H9 (cell line): ENCODE data around the gene ZNF771. TPM values are rescaled to one million over a fixed set of nuclear protein-coding genes. Genes with fewer than 3 reads are reported as not detected.

Experiments used
- DNase-seq: peaks from one replicate; pipeline ENCODE4 v3.0.0-alpha.2; 2017
- H2AFZ ChIP-seq: one replicate; pipeline ENCODE4 v1.6.1; 2013; ENCODE audit warnings: mild to moderate bottlenecking, low read length, control low read depth, moderate library complexity
- H2AK5ac ChIP-seq: 2 replicates; pipeline ENCODE4 v1.6.1; 2013; ENCODE audit warnings: low read length, control low read depth, mixed read lengths; ENCODE audit not compliant: insufficient read length
- H2BK120ac ChIP-seq: one replicate; pipeline ENCODE4 v1.6.1; 2013; ENCODE audit warnings: low read depth, mild to moderate bottlenecking, low read length, control low read depth, inconsistent platforms; ENCODE audit not compliant: poor library complexity, severe bottlenecking
- H2BK12ac ChIP-seq: 2 replicates; pipeline ENCODE4 v1.6.1; 2013; ENCODE audit warnings: low read length, control low read depth, mixed read lengths, low read depth; ENCODE audit not compliant: insufficient read length
- H2BK15ac ChIP-seq: 2 replicates; pipeline ENCODE4 v1.6.1; 2013; ENCODE audit warnings: low read depth, low read length, control low read depth
- H2BK20ac ChIP-seq: one replicate; pipeline ENCODE4 v1.6.1; 2013; ENCODE audit warnings: low read depth, mild to moderate bottlenecking, low read length, control low read depth, inconsistent platforms; ENCODE audit not compliant: poor library complexity, severe bottlenecking
- H2BK5ac ChIP-seq: 2 replicates; pipeline ENCODE4 v1.6.1; 2013; ENCODE audit warnings: low read length, control low read depth, mixed read lengths; ENCODE audit not compliant: insufficient read length
- H3K14ac ChIP-seq: 2 replicates; pipeline ENCODE4 v1.6.1; 2013; ENCODE audit warnings: low read length, control low read depth; ENCODE audit not compliant: insufficient read depth
- H3K18ac ChIP-seq: 2 replicates; pipeline ENCODE4 v1.6.1; 2013; ENCODE audit warnings: low read depth, mild to moderate bottlenecking, mixed read lengths, low read length, control low read depth; ENCODE audit not compliant: insufficient read length
- H3K23ac ChIP-seq: 2 replicates; pipeline ENCODE4 v1.6.1; 2013; ENCODE audit warnings: low read length, control low read depth, mixed read lengths, low read depth; ENCODE audit not compliant: insufficient read length
- H3K23me2 ChIP-seq: 2 replicates; pipeline ENCODE4 v1.6.1; 2013; ENCODE audit warnings: low read depth, mild to moderate bottlenecking, mixed read lengths, low read length, control low read depth; ENCODE audit not compliant: insufficient read length, poor library complexity, severe bottlenecking
- H3K27ac ChIP-seq: 2 replicates; pipeline ENCODE4 v1.5.1; 2013; ENCODE audit warnings: low read length, control low read depth, mixed read lengths, low read depth; ENCODE audit not compliant: insufficient read length
- H3K27me3 ChIP-seq: 2 replicates; pipeline ENCODE4 v1.6.1; 2013; ENCODE audit warnings: low read length, control low read depth, inconsistent platforms; ENCODE audit not compliant: insufficient read depth
- H3K4ac ChIP-seq: 2 replicates; pipeline ENCODE4 v1.6.1; 2013; ENCODE audit warnings: low read depth, mild to moderate bottlenecking, control low read depth, inconsistent platforms, low read length, moderate library complexity
- H3K4me1 ChIP-seq: 2 replicates; pipeline ENCODE4 v1.6.1; 2013; ENCODE audit warnings: low read length, control low read depth, inconsistent platforms; ENCODE audit not compliant: insufficient read depth
- H3K4me2 ChIP-seq: 2 replicates; pipeline ENCODE4 v1.6.1; 2013; ENCODE audit warnings: low read length, control low read depth, mixed read lengths; ENCODE audit not compliant: insufficient read length, insufficient read depth
- H3K56ac ChIP-seq: 2 replicates; pipeline ENCODE4 v1.6.1; 2013; ENCODE audit warnings: low read depth, mild to moderate bottlenecking, mixed read lengths, low read length, control low read depth; ENCODE audit not compliant: insufficient read length
- H3K79me1 ChIP-seq: 2 replicates; pipeline ENCODE4 v1.6.1; 2013; ENCODE audit warnings: low read depth, mild to moderate bottlenecking, moderate library complexity, low read length, control low read depth, inconsistent platforms; ENCODE audit not compliant: insufficient read depth, poor library complexity, severe bottlenecking
- H3K79me2 ChIP-seq: 2 replicates; pipeline ENCODE4 v1.6.1; 2013; ENCODE audit warnings: low read length, control low read depth, inconsistent platforms; ENCODE audit not compliant: insufficient read depth
- H3K9ac ChIP-seq: 2 replicates; pipeline ENCODE4 v1.6.1; 2013; ENCODE audit warnings: low read length, control low read depth, mixed read lengths; ENCODE audit not compliant: insufficient read length; ENCODE audit errors: extremely low read depth
- H3K9me3 ChIP-seq: one replicate; pipeline ENCODE4 v1.6.1; 2013; ENCODE audit warnings: low read depth, low read length, inconsistent platforms; ENCODE audit not compliant: control insufficient read depth
- H3T11ph ChIP-seq: one replicate; pipeline ENCODE4 v1.6.1; 2013; ENCODE audit warnings: mild to moderate bottlenecking, low read length, control low read depth, inconsistent platforms
- H4K20me1 ChIP-seq: one replicate; pipeline ENCODE4 v1.6.1; 2013; ENCODE audit not compliant: control insufficient read depth, insufficient read length, insufficient read depth
- H4K5ac ChIP-seq: 2 replicates; pipeline ENCODE4 v1.6.1; 2013; ENCODE audit warnings: low read depth, mild to moderate bottlenecking, mixed read lengths, low read length, control low read depth; ENCODE audit not compliant: insufficient read length
- H4K8ac ChIP-seq: replicated peaks from 2 replicates; pipeline ENCODE4 v1.6.1; 2013; ENCODE audit warnings: low read length, control low read depth, mixed read lengths, low read depth; ENCODE audit not compliant: insufficient read length
- H4K91ac ChIP-seq: 2 replicates; pipeline ENCODE4 v1.6.1; 2013; ENCODE audit warnings: low read depth, mild to moderate bottlenecking, moderate library complexity, mixed read lengths, low read length, control low read depth; ENCODE audit not compliant: insufficient read length
- H3K27ac Mint-ChIP-seq, 3 experiments: 2 replicates in 2 of 3; 3 replicates in 1 of 3; pipeline ENCODE4 v1.8.0; 2020 to 2021; ENCODE audit warnings: mixed read lengths in 3 of 3, mild to moderate bottlenecking in 1 of 3, moderate library complexity in 1 of 3
- H3K27me3 Mint-ChIP-seq: 2 replicates; pipeline ENCODE4 v1.8.0; 2021; ENCODE audit warnings: low read depth, mild to moderate bottlenecking, moderate library complexity, mixed read lengths
- H3K36me3 Mint-ChIP-seq, 3 experiments: 2 replicates in 2 of 3; 3 replicates in 1 of 3; pipeline ENCODE4 v1.8.0; 2020 to 2021; ENCODE audit warnings: low read depth in 3 of 3, mixed read lengths in 3 of 3; ENCODE audit not compliant: insufficient read depth in 1 of 3
- H3K4me1 Mint-ChIP-seq, 2 experiments: 2 replicates each; pipeline ENCODE4 v1.8.0; 2020; ENCODE audit warnings: mixed read lengths in 2 of 2
- H3K4me3 Mint-ChIP-seq, 2 experiments: 2 replicates in 1 of 2; 3 replicates in 1 of 2; pipeline ENCODE4 v1.8.0; 2020 to 2021; ENCODE audit warnings: mild to moderate bottlenecking in 2 of 2, mixed read lengths in 2 of 2, moderate library complexity in 1 of 2
- H3K9me3 Mint-ChIP-seq, 2 experiments: 2 replicates in 1 of 2; 3 replicates in 1 of 2; pipeline ENCODE4 v1.8.0; 2020; ENCODE audit warnings: mild to moderate bottlenecking in 2 of 2, mixed read lengths in 2 of 2, moderate library complexity in 1 of 2
- WGBS: extraction: QIAGEN DNeasy Blood & Tissue Kit; methylation state at CpG from one replicate; pipeline ENCODE4 v1.1.7; 2013; ENCODE audit warnings: missing lambda C conversion rate, low lambda C conversion rate, mixed read lengths; ENCODE audit not compliant: insufficient read length; ENCODE audit errors: extremely low coverage; 5-methylcytosine and 5-hydroxymethylcytosine counted together
- total RNA-seq: library from RNA; stranded (reverse); gene quantifications from 2 replicates; pipeline ENCODE4 v1.2.1, GENCODE V29; 2021
- TF ChIP-seq, protein P1 (sequence below): fragments of 200-600 bp; sonication (generic); conservative IDR thresholded peaks from 3 replicates; pipeline ENCODE4 v1.8.0; 2021; ENCODE audit warnings: antibody characterized with exemption, mild to moderate bottlenecking

Gene ZNF771
- total RNA-seq, 1 experiment from 2014 or later: 10.5 TPM

DNA sequence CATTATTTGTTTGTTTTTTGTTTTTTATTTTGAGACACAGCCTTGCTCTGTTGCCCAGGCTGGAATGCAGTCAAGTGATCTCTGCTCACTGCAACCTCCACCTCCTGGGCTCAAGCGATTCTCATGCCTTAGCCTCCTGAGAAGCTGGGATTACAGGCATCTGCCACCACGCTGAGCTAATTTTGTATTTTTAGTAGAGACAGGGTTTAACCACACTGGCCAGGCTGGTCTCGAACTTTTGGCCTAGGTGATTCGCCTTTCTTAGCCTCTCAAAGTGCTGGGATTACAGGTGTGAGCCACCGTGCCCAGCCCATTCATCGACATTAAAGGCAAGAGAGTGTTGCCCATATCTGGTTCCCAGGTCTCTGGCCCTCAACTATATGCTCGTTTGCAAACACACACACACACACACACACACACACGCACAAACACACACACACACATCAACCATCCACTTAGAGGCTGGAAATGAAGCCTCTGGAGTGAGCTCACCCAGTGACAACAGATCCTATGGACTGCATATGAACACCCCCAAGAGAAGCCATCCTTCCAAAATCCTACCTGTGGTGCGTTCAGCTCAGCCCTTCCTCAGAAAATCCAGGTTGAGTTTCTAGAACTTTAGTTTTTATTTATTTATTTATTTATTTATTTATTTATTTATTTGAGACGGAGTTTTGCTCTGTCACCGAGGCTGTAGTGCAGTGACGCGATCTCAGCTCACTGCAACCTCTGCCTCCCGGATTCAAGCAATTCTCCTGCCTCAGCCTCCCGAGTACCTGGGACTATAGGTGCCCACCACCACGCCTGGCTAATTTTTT lies 50.5 kb downstream of the ZNF771 start:
- Mint-ChIP-seq H3K4me3 (no peak overlapping the region), H3K27me3 (peaks cover 6% of the 10 kb centered on the region), H3K4me1 (peaks cover 0 to 6% of the 10 kb centered on the region in 2 experiments; a peak in 1 of 4 replicates), H3K9me3 (no peaks in the 10 kb centered on the region), H3K27ac (no peak overlapping the region), H3K36me3 (no peaks in the 10 kb centered on the region)
- Histone ChIP-seq H3K4me1 (no peaks in the 10 kb centered on the region), H3K14ac (no peak overlapping the region), H4K91ac (no peak overlapping the region), H2AFZ (no peak overlapping the region), H4K8ac (no peak overlapping the region), H3K23me2 (peaks cover 2% of the 10 kb centered on the region), H3K4ac (no peak overlapping the region), H3K79me1 (no peaks in the 10 kb centered on the region), H3K56ac (no peak overlapping the region), H2BK5ac (no peak overlapping the region), H4K20me1 (no peaks in the 10 kb centered on the region), H2BK120ac (no peak overlapping the region), H3K79me2 (no peaks in the 10 kb centered on the region), H4K5ac (no peak overlapping the region), H3K9me3 (no peaks in the 10 kb centered on the region), H3K27ac (no peak overlapping the region), H3K23ac (no peak overlapping the region), H3K9ac (no peak overlapping the region), H2BK12ac (no peak overlapping the region), H3T11ph (no peak overlapping the region), H3K4me2 (no peak overlapping the region), H3K27me3 (no peaks in the 10 kb centered on the region), H3K18ac (no peak overlapping the region), H2BK15ac (no peak overlapping the region), H2AK5ac (no peak overlapping the region), H2BK20ac (no peak overlapping the region)
- no peak for DNase-seq
- TF ChIP-seq, protein P1, sequence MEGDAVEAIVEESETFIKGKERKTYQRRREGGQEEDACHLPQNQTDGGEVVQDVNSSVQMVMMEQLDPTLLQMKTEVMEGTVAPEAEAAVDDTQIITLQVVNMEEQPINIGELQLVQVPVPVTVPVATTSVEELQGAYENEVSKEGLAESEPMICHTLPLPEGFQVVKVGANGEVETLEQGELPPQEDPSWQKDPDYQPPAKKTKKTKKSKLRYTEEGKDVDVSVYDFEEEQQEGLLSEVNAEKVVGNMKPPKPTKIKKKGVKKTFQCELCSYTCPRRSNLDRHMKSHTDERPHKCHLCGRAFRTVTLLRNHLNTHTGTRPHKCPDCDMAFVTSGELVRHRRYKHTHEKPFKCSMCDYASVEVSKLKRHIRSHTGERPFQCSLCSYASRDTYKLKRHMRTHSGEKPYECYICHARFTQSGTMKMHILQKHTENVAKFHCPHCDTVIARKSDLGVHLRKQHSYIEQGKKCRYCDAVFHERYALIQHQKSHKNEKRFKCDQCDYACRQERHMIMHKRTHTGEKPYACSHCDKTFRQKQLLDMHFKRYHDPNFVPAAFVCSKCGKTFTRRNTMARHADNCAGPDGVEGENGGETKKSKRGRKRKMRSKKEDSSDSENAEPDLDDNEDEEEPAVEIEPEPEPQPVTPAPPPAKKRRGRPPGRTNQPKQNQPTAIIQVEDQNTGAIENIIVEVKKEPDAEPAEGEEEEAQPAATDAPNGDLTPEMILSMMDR: no peak
- no CpG with 5 or more reads among the region's 16 CpGs for WGBS
